Bronchial epithelial cell (primary cell): ENCODE data around the gene NAT8L. TPM values are rescaled to one million over a fixed set of nuclear protein-coding genes. Genes with fewer than 3 reads are reported as not detected.

Source experiments
- DNase-seq: peaks from one replicate; pipeline ENCODE4 v3.0.0-alpha.2; 2010; ENCODE audit warnings: low read depth
- FAIRE-seq: peaks from 2 replicates; lab custom pipeline; 2011; peaks lifted over from hg19 to GRCh38; lab: Jason Lieb, UNC
- H3K27me3 ChIP-seq: 2 replicates; pipeline ENCODE4 v1.5.1; 2011; ENCODE audit warnings: low read length; ENCODE audit not compliant: control insufficient read depth, insufficient read depth
- H3K36me3 ChIP-seq: 2 replicates; pipeline ENCODE4 v1.5.1; 2011; ENCODE audit warnings: low read length; ENCODE audit not compliant: control insufficient read depth, insufficient read depth
- H3K4me3 ChIP-seq: 2 replicates; pipeline ENCODE4 v1.5.1; 2011; ENCODE audit warnings: mild to moderate bottlenecking, low read depth, low read length, control low read depth
- CTCF ChIP-seq: IDR thresholded peaks from 2 replicates; pipeline ENCODE4 v1.5.1; 2011; ENCODE audit warnings: mild to moderate bottlenecking, moderate library complexity, low read length, control low read depth, inconsistent platforms; ENCODE audit not compliant: insufficient read depth, severe bottlenecking
- total RNA-seq: library from RNA; depleted of rRNA; stranded (reverse); fragments of >200 nt; gene quantifications from 2 replicates; pipeline ENCODE4 v1.2.1, GENCODE V29; 2014

Gene NAT8L
- total RNA-seq, 1 donor from 2014 or later = not detected

- DNase-seq (no peak), FAIRE-seq (no peak)
- Histone ChIP-seq H3K4me3 (no peak overlapping the region), H3K36me3 (no peaks in the 10 kb centered on the region), H3K27me3 (no peaks in the 10 kb centered on the region)
- no peak for TF ChIP-seq CTCF
These were observed 14.1 kb downstream of the NAT8L start for GRCh38 chr4:2072971-2073807.

GRCh38 chr4:2073808-2074481, 14.8 kb downstream of the NAT8L start:
- Histone ChIP-seq H3K27me3 (no peaks in the 10 kb centered on the region), H3K36me3 (no peaks in the 10 kb centered on the region), H3K4me3 (no peak overlapping the region)
- TF ChIP-seq CTCF = no peak
- FAIRE-seq (no peak), DNase-seq (no peak)

- no peak overlapping the region for H3K4me3 ChIP-seq
- H3K36me3 ChIP-seq = no peaks in the 10 kb centered on the region
- H3K27me3 ChIP-seq = no peaks in the 10 kb centered on the region
- no peak for TF ChIP-seq CTCF
- DNase-seq (no peak), FAIRE-seq (no peak)
These were observed 15.5 kb downstream of the NAT8L start for GRCh38 chr4:2074588-2074987.

GRCh38 chr4:2075171-2075986, 16.3 kb downstream of the NAT8L start:
- Histone ChIP-seq H3K36me3 (no peaks in the 10 kb centered on the region), H3K27me3 (no peaks in the 10 kb centered on the region), H3K4me3 (no peak overlapping the region)
- TF ChIP-seq CTCF = no peak
- FAIRE-seq (no peak), DNase-seq (no peak)

- H3K36me3 ChIP-seq = no peaks in the 10 kb centered on the region
- FAIRE-seq = no peak
- H3K27me3 ChIP-seq = no peaks in the 10 kb centered on the region
- DNase-seq = no peak
- no peak for TF ChIP-seq CTCF
- no peak overlapping the region for H3K4me3 ChIP-seq
These were observed 17.1 kb downstream of the NAT8L start for GRCh38 chr4:2075987-2076907.
